GM06990 (cell line): ENCODE results near the gene NTM.

Source experiments
- DNase-seq: peaks from one replicate; pipeline ENCODE4 v3.0.0-alpha.2; 2011; ENCODE audit not compliant: insufficient read length; ENCODE audit errors: extremely low read depth
- H3K27me3 ChIP-seq: replicated peaks from 2 replicates; pipeline ENCODE4 v1.6.0; 2011; ENCODE audit warnings: low read length; ENCODE audit not compliant: control insufficient read depth, insufficient read depth
- H3K36me3 ChIP-seq: 2 replicates; pipeline ENCODE4 v1.5.1; 2011; ENCODE audit warnings: low read length; ENCODE audit not compliant: control insufficient read depth, insufficient read depth
- H3K4me3 ChIP-seq: replicated peaks from 2 replicates; pipeline ENCODE4 v1.5.1; 2011; ENCODE audit warnings: low read depth, mild to moderate bottlenecking, control low read depth, low read length
- CTCF ChIP-seq: IDR thresholded peaks from 2 replicates; pipeline ENCODE4 v1.5.1; 2011; ENCODE audit warnings: low read length, control low read depth, mild to moderate bottlenecking, inconsistent platforms; ENCODE audit not compliant: insufficient read depth, poor library complexity, severe bottlenecking

The NTM gene

DNA sequence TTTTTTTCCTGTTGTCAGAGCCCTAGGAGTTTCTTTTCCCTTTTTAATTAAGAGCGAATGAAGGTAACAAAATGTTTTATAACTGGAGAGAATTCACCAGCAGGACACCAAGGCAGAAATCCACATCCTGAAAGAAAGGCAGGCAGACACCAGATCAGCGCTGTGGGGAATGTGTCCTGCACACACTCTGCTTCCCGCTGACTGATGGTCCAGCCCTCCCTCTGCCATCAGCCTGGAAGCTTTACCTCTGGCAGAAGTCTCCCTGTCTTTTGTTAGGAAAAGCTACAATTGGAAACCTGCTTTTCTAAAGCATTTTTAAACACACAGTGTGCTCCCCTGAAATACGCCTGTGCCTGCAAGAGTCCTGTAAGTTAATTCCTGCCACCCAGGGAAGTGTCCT lies 638.5 kb downstream of the NTM start:
- no peak overlapping the region for H3K4me3 ChIP-seq
- H3K36me3 ChIP-seq, result no peaks in the 10 kb centered on the region
- no peak for DNase-seq
- no peaks in the 10 kb centered on the region; the same call in 1 of the 2 replicates for H3K27me3 ChIP-seq
- no peak for TF ChIP-seq CTCF

DNA sequence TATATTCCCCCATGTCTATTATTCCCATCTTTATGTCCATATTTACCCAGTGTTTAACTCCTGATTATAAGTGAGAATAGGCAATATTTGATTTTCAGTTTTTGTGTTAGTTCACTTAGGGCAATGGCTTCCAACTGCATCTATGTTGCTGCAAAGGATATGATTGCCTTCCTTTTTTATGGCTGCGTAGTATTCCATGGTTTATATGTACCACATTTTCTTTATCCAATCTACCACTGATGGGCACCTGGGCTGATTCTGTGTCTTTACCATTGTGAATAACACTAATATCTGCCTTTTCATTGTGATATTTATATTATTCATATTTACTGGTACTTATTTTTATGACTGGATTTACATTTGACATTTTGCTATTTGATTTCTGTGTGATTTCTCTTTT lies 649.6 kb downstream of the NTM start:
- no peak for TF ChIP-seq CTCF
- H3K4me3 ChIP-seq, result no peak overlapping the region
- no peaks in the 10 kb centered on the region for H3K36me3 ChIP-seq
- H3K27me3 ChIP-seq, result no peaks in the 10 kb centered on the region
- no peak for DNase-seq

DNA sequence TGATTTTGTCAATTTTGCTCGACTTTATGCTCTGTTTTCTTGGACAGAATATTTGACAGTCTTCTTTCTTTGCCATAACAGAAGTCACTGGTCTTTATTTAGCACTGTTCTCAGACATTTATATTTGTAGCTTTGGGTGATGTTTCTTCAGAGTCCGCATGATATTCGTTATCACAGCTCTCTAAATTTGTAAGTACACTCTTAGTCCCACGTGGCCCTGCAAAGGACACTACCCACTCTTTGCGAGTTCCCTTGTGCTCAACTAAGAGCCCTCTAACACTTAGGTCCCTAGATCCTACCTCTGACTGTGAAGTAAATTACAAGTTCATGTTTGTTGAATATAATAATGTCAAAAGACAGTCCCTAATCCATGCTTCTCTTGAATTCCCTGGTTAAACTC lies 651.9 kb downstream of the NTM start:
- TF ChIP-seq CTCF, result no peak
- Histone ChIP-seq H3K4me3 (no peak overlapping the region), H3K27me3 (no peaks in the 10 kb centered on the region), H3K36me3 (no peaks in the 10 kb centered on the region)
- no peak for DNase-seq

GRCh38 chr11:132022733-132023478 lies 652.5 kb downstream of the NTM start:
- Histone ChIP-seq H3K27me3 (no peaks in the 10 kb centered on the region), H3K4me3 (no peak overlapping the region), H3K36me3 (no peaks in the 10 kb centered on the region)
- DNase-seq, result no peak
- no peak for TF ChIP-seq CTCF

GRCh38 chr11:132024587-132025295 lies 654.3 kb downstream of the NTM start:
- TF ChIP-seq CTCF, result no peak
- Histone ChIP-seq H3K36me3 (no peaks in the 10 kb centered on the region), H3K27me3 (no peaks in the 10 kb centered on the region), H3K4me3 (no peak overlapping the region)
- DNase-seq, result no peak

DNA sequence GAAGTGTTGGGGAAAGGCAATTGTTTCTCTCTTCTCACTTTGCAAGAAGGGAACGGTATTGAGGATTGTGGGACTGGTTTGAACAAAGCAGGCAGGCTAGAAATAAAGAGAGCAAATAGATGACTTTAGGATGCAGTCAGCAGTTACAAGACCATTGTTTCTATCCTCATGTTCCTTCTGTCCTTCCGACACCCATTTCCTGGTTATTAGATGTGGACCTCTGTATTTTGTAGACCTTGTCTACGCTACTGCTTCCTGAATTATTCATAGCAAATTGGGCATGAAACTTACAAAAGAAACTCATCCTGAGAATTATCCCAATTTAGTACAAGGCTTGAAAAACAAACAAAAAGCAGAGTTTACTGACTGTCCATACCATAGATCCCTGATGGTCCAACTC lies 656.3 kb downstream of the NTM start:
- DNase-seq, result no peak
- TF ChIP-seq CTCF, result no peak
- Histone ChIP-seq H3K27me3 (no peaks in the 10 kb centered on the region), H3K36me3 (no peaks in the 10 kb centered on the region), H3K4me3 (no peak overlapping the region)
